Muscle of leg (tissue), 11 donors: ENCODE data around the gene RENBP. TPM values are rescaled to one million over a fixed set of nuclear protein-coding genes. Genes with fewer than 3 reads are reported as not detected.
A peak's percentile ranks its signal among the peaks of the same experiment; 100 is the strongest.

Experiments used
- DNase-seq: peaks from one replicate; pipeline ENCODE4 v3.0.0; 2013
- H3K27ac ChIP-seq: one replicate; pipeline ENCODE4 v1.5.1; 2013; ENCODE audit warnings: mild to moderate bottlenecking, low read length, control low read depth
- H3K27me3 ChIP-seq: one replicate; pipeline ENCODE4 v1.6.1; 2013; ENCODE audit warnings: low read length; ENCODE audit not compliant: control insufficient read depth, insufficient read depth
- H3K36me3 ChIP-seq: one replicate; pipeline ENCODE4 v1.6.1; 2013; ENCODE audit warnings: low read length; ENCODE audit not compliant: control insufficient read depth, insufficient read depth
- H3K4me1 ChIP-seq: one replicate; pipeline ENCODE4 v1.6.1; 2013; ENCODE audit warnings: low read length; ENCODE audit not compliant: control insufficient read depth, insufficient read depth
- H3K4me3 ChIP-seq: one replicate; pipeline ENCODE4 v1.5.1; 2013; ENCODE audit warnings: low read length, control low read depth
- H3K9me3 ChIP-seq: replicated peaks from 2 replicates; pipeline ENCODE4 v1.6.1; 2013; ENCODE audit warnings: low read depth, low read length; ENCODE audit not compliant: control insufficient read depth
- WGBS: methylation state at CpG from one replicate; pipeline ENCODE4 v1.1.5; 2013; ENCODE audit warnings: missing lambda C conversion rate; ENCODE audit not compliant: insufficient coverage; 5-methylcytosine and 5-hydroxymethylcytosine counted together
- polyA plus RNA-seq, 8 donors: library from polyadenylated mRNA; unstranded; fragments of 120-200 nt; gene quantifications; one replicate each; pipeline versions ENCODE4 v1.2.1 to v1.2.3, GENCODE V29; 2013; ENCODE audit warnings: inconsistent platforms in 1 of 8, low replicate concordance in 1 of 8; ENCODE audit not compliant: insufficient read length in 8 of 8, insufficient read depth in 1 of 8
- total RNA-seq: library from RNA; stranded (reverse); fragments of 120-200 nt; gene quantifications from one replicate; pipeline ENCODE4 v1.2.4, GENCODE V29; 2013

Gene RENBP
- total and polyA plus RNA-seq, 9 donors, result 3.1 to 7.2 (median 4.3) TPM

DNA sequence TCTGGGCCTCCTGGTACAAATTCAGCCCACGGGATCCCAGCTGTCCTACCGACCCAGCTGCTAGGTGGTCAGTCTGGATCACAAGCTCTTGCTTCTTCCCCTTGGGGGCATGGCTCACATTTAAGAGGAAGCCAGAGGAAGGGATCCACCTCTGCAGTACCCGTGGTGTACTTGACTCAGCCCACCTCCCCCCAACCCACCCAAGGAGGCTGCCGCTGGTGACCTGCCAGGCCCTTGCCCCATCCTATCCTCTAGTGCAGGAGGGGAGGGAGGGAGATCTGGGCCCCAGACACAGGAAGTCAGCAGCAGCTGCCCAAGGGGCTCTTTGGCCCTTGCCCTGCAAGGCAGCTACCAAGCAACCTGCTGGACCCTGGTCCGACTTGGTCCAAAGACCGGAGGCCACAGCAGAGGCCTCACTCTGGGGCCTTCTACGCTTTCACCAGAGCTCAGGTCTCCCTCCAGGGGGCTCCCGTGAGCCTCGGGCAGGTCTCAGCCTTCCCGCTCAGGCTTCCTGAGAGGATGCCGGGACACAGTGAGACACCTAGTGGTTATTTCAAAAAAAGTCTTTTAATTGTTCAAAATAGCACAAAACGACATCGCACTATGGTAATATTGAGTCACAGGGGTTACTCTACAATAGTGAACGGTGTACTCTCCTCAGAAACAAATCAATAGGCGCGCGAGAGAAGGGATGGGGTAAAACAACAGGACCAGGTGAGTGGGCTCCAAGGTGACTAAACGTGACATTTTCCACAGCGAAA lies 2.7 kb upstream of the RENBP start:
- H3K4me3 ChIP-seq, result no peak overlapping the region
- peaks cover 26% of the 10 kb centered on the region for H3K4me1 ChIP-seq
- peak overlapping the region; percentile 29 for H3K27ac ChIP-seq
- H3K36me3 ChIP-seq, result peaks cover 46% of the 10 kb centered on the region
- 45% methylated on average over 4 of the region's 19 CpGs for WGBS
- H3K27me3 ChIP-seq, result peaks cover 24% of the 10 kb centered on the region
- peak; percentile 69 for DNase-seq
- H3K9me3 ChIP-seq, result no peaks in the 10 kb centered on the region

DNA sequence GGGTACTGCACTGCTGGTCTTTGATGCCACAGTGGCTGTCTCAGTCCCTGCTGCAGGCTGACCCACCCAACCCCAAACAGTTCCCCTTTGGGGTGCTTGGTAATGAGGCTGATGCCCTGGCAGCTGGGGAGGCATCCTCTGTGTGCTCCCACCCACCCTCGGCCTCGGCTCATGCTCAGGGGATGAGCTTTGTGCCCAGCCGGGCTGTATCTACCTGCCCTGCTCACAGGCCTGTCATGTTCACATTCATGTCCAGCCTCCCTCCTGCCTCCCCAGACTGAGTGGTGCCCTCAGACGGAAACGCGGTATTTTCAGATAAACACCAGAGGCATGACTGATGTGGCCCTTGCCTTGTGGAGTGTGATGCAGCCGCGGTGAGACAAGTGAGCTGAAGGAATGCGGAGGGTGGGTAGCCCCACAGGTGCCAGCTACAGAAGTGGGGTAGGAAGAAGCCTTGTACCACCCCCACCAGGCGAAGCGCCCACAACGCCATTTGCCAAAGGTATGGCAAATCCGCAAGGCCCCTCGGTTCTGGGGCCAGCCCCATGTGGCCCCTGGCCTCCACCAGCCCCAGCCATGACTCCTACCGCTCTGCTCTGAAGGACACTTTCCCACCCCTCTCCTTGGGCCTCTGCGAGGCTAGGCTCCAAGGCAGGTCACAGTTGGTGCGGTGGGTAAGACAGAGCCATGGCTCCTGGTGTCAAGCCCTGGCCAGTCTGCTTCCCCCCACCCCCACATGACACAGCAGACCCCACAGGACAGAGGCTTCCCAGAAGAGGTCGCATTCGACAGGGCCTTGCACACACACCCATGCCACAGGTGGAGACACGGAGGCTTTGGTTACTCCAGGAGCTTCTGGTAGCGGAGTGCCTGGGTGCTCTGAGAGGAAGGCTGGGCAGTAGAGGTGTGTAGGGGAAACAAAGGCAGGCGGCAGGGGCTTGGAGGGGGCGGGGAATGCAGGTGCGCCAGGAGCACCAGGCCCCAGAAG lies 1.8 kb upstream of the RENBP start:
- Histone ChIP-seq H3K27me3 (peaks cover 24% of the 10 kb centered on the region), H3K36me3 (peaks cover 36% of the 10 kb centered on the region), H3K4me3 (no peak overlapping the region), H3K9me3 (no peaks in the 10 kb centered on the region), H3K4me1 (peaks cover 26% of the 10 kb centered on the region), H3K27ac (no peak overlapping the region)
- DNase-seq, result no peak
- 85% methylated on average over 20 of the region's 24 CpGs for WGBS

DNA sequence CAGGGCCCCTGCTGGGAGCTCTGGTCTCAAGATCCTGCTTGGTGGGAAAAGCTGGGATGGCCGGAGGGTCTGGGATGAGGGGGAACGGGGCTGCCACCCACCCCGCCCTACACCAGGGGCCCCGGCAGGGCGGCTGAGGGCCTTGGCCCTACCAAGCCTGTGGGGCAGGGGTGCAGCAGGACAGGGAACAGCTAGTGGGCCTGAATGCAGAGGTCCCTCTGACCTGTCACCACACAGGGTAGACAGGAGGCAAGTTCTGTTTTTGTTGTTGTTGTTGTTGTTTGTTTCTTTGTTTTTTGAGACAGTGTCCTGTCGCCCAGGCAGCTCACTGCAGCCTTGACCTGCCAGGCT lies 332 bp upstream of the RENBP start:
- no peaks in the 10 kb centered on the region for H3K9me3 ChIP-seq
- no peak for DNase-seq
- WGBS, result 86% methylated on average over 1 of the region's 6 CpGs
- no peak overlapping the region for H3K27ac ChIP-seq
- peaks cover 31% of the 10 kb centered on the region for H3K27me3 ChIP-seq
- H3K4me3 ChIP-seq, result no peak overlapping the region
- H3K36me3 ChIP-seq, result peaks cover 22% of the 10 kb centered on the region
- peaks cover 20% of the 10 kb centered on the region for H3K4me1 ChIP-seq

DNA sequence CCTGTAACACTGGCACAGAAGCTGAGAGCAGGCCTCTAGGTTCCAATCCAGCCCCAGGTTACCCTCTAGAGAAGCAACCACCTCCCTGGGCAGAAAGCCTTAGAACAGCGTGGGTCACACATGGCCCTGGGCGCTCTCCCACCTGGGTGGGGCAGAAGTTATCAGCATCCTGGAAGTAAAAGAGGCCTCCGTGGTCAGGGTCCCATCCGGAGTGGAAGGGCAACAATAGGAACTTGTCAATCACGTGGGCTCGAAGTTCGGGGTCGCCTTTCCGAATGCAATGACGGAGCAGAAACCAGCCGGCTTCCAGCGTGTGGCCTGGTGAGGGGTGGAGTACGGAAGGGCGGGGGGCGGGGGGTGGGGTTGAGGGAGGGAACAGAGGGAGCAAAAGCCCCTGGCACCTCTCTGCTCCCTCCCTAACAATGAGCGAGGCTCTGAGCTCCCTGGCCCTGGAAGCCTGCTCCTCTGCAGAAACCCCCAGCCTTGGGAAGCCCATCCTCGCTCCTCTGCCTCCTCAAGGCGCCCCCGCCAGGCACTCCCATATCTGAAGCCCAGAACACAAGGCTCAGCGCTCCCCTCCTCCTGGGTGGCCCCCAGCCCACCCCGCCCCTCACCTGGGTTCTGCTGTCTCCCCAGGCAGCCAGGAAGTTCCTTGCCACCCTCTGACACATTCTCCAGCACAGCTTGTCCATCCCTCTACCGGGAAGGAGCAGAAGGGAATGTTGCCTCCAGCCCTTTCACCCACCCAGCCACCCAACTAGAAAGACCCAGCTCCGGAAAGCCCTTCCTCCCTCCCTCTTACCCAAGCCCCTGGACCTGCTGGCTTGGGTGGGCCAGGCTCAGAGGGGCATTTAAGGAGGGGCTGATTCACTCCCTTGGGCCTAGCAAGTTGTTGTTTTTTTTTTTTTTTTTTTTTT lies 2.8 kb downstream of the RENBP start:
- peaks cover 44% of the 10 kb centered on the region for H3K27me3 ChIP-seq

DNA sequence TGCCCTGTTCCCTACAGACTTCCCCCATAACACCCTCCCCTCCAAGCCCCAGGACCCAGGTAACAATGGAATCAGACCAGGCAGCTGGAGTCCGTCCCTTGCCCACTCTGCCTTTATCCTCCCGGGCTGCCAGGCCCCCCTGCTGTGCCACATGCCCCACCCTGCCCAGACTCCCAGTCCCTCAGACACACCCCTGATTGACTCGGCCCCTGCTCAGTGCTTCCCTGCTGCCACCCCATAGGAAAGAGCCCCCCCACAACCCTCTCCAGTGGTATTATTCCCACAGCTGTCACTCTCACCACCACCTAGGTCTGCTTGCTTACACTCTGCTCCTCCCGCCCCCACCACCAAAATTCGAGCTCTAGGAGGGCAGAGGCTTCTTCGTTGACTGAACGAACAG lies 4.9 kb downstream of the RENBP start:
- Histone ChIP-seq H3K27ac (no peak overlapping the region), H3K4me3 (no peak overlapping the region), H3K27me3 (peaks cover 48% of the 10 kb centered on the region), H3K9me3 (no peaks in the 10 kb centered on the region), H3K4me1 (peaks cover 6% of the 10 kb centered on the region), H3K36me3 (no peaks in the 10 kb centered on the region)
- 51% methylated on average over 7 of the region's 7 CpGs for WGBS
- no peak for DNase-seq

More for the DNA sequence above, 2.8 kb downstream of the RENBP start:
- no peak for DNase-seq
- no peaks in the 10 kb centered on the region for H3K9me3 ChIP-seq
- H3K4me3 ChIP-seq, result no peak overlapping the region
- no peaks in the 10 kb centered on the region for H3K36me3 ChIP-seq
- WGBS, result 30% methylated on average over 9 of the region's 23 CpGs
- H3K4me1 ChIP-seq, result peaks cover 2% of the 10 kb centered on the region
- H3K27ac ChIP-seq, result no peak overlapping the region

DNA sequence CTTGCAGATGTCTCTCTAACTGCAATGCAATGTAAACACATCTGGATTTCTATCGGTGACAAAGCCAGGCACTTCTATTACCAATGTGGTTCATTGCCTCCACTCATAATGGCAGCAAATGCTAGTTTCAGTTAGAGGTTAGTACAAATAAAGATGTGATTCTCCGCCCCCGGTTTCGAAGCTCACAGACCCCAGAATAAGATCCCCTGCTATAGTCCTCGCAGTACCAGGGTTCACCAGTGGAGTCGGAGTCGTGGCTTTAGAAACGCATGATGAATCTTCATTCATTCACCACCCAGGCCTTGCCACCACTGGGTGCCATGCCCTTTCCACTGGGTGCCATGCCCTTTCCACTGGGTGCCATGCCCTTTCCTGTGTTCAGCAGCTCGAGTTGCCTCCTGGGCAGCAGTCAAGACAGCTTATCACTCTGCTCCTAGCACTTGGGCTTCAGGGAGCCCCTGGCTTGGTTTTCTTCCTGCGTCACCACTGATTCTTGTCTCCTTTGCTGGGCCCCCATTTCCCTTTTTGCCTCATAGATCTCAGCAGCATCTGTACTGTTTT lies 6.1 kb downstream of the RENBP start:
- no peak overlapping the region for H3K27ac ChIP-seq
- H3K27me3 ChIP-seq, result peaks cover 44% of the 10 kb centered on the region
- 77% methylated on average over 9 of the region's 10 CpGs for WGBS
- no peak overlapping the region for H3K4me3 ChIP-seq
- peaks cover 3% of the 10 kb centered on the region for H3K36me3 ChIP-seq
- peaks cover 12% of the 10 kb centered on the region for H3K4me1 ChIP-seq
- no peak for DNase-seq
- H3K9me3 ChIP-seq, result no peaks in the 10 kb centered on the region

DNA sequence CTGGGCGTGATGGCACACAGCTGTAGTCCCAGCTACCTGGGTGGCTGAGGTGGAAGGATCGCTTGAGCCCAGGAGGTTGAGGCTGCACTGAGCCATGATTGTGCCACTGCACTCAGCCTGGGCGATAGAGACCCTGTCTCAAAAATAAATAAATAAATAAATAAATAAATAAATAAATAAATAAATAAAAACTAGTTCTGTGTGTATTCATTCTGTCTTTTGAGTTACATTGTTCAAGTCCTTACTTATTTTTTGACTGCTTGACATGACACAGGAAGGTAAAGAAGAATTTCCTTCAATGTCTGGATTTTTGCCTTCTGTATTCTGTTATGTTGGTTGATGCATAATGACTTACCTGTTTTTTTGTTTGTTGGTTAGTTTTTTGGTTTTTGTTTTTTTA lies 7.4 kb downstream of the RENBP start:
- Histone ChIP-seq H3K4me3 (no peak overlapping the region), H3K36me3 (peaks cover 13% of the 10 kb centered on the region), H3K9me3 (no peaks in the 10 kb centered on the region), H3K27ac (no peak overlapping the region), H3K4me1 (peaks cover 12% of the 10 kb centered on the region), H3K27me3 (peaks cover 37% of the 10 kb centered on the region)
- DNase-seq, result no peak
- no CpG with 5 or more reads among the region's 3 CpGs for WGBS

DNA sequence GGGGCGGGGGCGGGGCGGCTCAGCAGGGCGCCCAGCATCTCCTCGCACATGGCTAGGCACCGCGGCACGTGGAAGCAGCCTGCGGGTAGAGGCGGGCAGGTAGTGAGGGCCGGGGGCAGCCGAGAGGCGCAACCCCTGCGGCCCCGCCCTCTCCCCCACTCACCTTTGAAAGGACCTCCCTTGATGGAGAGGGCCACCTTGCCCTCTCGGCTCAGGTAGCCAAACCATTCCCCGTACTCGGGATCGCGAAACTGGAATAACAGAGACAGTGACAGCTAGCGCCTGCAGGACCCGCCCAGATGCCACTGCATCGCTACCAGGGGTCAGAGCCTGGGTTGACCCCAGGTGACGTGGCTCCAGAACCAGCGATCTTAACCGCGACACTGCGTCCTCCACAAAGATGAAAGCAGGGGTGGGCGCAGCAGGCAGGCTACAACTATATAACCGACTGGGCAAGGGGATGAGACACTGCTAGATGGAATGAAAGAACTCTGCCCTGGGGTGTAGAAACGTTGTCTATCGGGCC lies 9.1 kb downstream of the RENBP start:
- no peak for DNase-seq
- Histone ChIP-seq H3K4me3 (peak overlapping the region; percentile 33), H3K36me3 (peaks cover 28% of the 10 kb centered on the region), H3K9me3 (no peaks in the 10 kb centered on the region), H3K27me3 (peaks cover 40% of the 10 kb centered on the region), H3K27ac (no peak overlapping the region), H3K4me1 (peaks cover 12% of the 10 kb centered on the region)
- 40% methylated on average over 21 of the region's 32 CpGs for WGBS

DNA sequence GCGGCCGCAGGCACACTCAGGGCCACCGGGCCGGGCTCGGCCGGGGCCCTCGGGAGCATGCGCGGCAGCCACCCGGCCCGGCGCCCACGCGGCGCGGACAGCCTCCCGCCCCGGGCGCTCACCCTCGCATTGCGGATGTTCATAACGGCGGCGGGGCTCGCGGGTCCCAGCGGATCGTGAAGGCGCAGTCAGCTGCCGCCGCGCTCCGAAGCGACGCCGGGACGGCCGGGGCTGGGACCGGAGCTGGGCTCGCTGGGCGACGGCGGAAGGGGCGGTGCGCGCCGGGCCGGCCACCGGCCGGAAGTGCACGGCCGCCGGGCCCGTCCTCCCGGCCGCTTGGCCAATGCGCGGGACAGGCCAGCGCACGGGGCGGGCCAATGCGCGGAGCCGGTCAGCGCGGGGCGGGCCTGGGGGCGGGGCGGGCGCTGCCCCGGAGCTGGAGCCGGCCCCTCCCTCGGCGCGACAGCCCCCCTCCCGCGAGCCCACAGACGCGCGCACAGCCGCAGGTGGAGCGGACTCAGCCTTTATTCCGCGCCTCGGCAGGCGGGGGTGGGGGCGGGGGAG lies 9.6 kb downstream of the RENBP start, which contains the start of gene NAA10:
Gene NAA10 (minus strand): TSS at position 276 of the 564 bp plus-strand sequence. CDS start 133 bp downstream, at position 143.
- peak; percentile 91 for DNase-seq
- peaks cover 12% of the 10 kb centered on the region for H3K4me1 ChIP-seq
- peak within 1 kb of the TSS; percentile 64 for H3K4me3 ChIP-seq
- 16% methylated on average over 70 of the region's 87 CpGs for WGBS
- peaks cover 35% of the 10 kb centered on the region for H3K27me3 ChIP-seq
- H3K36me3 ChIP-seq, result peaks cover 30% of the 10 kb centered on the region
- H3K9me3 ChIP-seq, result no peaks in the 10 kb centered on the region
- H3K27ac ChIP-seq, result no peak within 1 kb of the TSS
